ENCODE measurements around the gene CRHR1.
"Not testable (repeated sequence)": the region's sequence is repeated elsewhere in the genome, so short reads cannot be mapped to it uniquely, and the experiment has no call there.

Gene CRHR1

GRCh38 chr17:45784293-45784740 is at the start of gene CRHR1:
CRHR1 (plus strand) TSS chr17:45784320; CDS start chr17:45784545, 225 bp downstream.
- DNase-seq: no peak

GRCh38 chr17:45734598-45734997 is 49.5 kb upstream of the CRHR1 start:
- DNase-seq: no peak

DNA sequence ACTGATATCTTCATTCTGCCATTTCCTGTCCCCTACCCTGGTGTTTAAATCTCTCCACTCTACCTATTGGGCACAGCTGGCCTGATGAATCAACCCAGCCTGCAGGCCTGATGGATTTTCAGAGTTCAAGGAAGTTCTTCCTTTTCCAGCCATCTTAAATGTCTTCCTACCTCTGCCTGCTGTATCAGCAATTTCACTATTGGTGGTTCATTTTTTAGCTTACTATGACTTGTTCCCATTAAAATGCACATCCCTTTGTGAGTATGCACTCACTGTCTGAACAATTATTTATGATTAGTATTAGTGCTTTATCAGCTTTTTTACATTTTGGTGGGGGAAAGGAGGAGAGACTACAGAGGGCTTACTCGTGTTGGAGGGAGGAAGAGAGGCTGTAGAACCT is 48.6 kb upstream of the CRHR1 start:
- DNase-seq: no peak

GRCh38 chr17:45739786-45740185 is 44.3 kb upstream of the CRHR1 start:
- DNase-seq: no peak

DNA sequence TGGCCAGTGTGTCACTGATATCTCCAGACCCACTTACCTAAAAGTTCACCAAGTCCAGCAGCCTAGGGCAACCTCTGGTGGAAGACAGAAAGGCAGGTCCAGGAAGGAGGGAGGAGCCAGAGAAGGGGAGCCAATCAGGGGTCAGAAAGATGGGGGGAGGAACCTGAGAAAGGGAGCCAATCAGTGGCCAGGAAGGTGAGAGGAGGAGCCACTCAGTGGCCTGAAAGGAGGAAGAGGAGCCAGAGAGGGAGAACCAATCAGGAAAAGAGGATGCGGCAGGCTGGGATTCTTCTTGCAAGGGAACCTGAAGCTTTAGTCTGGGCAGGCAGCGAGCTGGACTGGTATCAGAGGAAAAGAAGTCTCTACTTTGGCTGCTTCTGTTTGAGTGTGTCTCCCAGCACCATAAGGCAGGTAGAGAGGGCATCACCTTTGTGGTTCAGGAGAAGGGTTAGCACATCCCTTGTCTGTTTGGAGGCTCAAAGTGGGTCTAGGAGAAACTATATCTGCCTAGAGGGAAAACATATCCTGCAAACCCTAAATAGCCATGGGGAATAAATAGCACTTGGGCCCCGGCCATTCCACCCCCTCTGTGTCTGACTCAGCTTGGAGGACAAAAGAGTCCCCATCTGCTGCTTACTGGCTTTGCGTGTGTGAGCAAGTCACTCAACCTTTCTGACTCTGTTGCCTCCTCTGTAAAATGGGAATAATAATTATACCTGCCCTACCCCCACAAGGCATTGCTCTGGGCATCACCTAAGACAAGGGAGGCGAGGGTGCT is 43.4 kb upstream of the CRHR1 start:
- DNase-seq: peak; percentile 58

GRCh38 chr17:45742251-45742650 is 41.9 kb upstream of the CRHR1 start:
- DNase-seq: no peak

DNA sequence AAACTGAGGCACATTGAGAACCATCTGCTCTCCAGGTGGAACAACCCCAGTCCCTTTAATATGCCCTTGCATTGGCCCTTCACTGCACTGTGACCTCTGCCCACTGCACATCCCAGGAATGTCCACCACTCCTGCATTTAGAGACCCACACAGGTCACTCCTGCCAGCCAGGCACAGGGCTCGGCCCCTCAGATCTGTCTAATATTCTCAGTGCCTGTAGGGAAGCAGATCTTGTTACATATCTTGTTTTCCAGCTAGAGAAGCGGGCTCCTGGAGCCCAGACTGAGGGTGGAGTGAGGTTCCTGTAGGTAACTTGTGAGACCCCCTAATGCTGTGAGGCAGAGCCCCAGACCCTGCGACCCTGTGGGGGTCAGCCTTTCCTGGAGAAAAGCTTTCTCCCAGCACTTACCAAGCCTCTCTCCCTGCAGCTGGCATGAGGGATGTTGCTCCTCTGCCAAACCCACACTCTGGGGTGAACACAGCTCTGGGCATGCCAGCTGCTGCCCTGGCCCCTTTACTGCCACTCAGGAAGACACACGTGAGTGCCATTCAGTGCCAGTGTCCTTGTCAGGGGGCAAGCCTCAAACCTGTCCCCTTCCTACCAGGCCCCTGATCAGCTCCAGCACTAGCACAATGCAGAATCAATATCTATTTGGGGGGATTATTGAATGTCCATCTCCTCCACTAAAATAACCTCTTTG is 40.3 kb upstream of the CRHR1 start:
- no peak for DNase-seq

DNA sequence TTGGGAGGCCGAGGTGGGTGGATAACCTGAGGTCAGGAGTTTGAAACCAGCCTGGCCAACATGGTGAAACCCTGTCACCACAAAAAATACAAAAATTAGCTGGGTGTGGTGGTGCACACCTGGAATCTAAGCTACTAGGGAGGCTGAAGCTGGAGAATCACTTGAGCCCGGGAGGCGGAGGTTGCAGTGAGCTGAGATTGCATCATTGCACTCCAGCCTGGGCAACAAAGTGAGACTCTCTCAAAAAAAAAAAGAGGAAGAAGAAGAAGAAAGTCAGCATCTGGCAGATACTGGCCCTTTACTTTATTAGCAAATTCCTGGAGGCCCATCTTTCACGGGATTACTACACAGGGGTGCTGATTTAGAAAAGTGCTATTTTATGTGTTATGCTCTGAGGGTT is 39.3 kb upstream of the CRHR1 start:
- DNase-seq: not testable (repeated sequence)

GRCh38 chr17:45745601-45746494 is 38.3 kb upstream of the CRHR1 start:
- DNase-seq: no peak

- no peak for DNase-seq
These were observed 36.2 kb upstream of the CRHR1 start for GRCh38 chr17:45747911-45748310.

DNA sequence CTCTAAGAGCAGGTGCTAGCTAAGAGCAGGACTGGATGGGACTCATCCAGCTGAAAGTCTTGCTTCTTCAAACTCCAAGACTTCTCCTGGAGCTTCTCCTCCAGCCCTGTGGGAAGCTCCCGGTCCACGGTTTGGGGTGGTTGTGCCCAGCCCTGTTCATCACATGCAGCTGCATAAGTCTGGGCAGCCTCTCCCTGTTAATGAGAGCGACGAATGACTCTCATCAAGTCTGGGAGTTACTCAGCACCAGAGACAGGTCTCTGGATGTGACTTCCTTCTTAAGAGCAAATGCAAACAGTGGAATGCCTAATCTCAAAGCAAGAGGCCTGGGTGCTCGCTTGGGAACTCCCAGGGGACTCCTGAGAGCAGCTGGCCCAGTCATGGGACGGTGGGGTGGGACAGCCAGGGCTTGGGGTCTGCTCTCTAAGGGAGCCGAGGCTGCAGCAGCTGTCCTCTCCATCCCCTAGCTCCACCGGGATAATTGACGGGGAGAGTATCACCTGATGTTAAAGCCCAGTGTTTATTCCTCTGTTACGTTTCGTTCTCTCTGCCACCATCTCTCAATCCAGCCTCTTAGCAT is 35.3 kb upstream of the CRHR1 start:
- no peak for DNase-seq

GRCh38 chr17:45749831-45750335 is 34.2 kb upstream of the CRHR1 start:
- peak; percentile 57 for DNase-seq

DNA sequence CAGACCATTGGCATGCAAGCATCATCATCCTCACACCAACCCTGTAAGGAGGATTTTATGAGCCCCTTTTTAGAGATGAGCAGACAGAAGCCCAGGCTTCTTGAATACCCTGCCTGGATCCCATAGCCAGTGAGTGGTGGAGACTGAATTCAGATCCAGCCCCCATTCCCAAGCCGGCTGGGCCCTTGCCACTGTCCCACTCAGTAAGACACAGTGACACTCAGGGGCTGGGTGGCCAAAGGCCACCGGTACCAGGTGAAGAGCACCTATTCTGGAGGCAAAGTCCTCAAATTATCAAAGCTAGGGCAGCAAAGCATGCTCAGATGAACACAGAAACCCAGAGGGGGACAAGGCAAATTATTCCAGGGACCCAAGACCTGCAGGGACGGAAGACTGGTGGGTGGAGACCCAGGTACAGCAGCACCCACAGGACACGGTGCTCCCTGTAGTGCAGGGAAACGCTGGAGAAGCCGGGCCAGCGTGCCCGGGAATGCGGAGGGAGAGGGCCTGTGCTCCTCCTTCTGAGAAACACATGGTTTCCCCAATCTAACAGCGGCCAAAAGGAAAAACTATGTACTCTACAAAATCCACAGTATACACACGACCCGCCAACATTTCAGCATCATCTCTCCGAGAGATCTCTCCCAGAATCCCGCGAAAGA is 33.2 kb upstream of the CRHR1 start:
- DNase-seq: no peak

DNA sequence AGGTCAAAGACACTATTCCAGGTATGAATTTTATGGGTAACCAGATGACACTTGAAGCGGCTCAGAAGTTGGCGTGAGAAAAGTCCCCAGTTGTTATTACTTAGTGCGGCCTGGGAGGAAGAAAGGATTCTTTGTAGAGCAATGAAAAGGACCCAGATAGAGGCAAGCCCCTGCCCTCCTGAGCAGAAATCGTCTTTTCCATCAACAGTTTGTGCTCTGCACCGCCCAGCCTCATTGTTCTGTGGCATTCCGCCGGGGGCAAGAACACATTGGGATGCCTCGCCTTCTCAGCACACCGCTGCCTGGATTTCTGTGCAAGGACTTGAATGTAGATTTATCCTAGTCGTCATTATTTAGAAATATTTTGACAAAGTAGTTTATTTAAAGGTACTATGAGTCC is 32.7 kb upstream of the CRHR1 start:
- DNase-seq: no peak

GRCh38 chr17:45752246-45752645 is 31.9 kb upstream of the CRHR1 start:
- no peak for DNase-seq

DNA sequence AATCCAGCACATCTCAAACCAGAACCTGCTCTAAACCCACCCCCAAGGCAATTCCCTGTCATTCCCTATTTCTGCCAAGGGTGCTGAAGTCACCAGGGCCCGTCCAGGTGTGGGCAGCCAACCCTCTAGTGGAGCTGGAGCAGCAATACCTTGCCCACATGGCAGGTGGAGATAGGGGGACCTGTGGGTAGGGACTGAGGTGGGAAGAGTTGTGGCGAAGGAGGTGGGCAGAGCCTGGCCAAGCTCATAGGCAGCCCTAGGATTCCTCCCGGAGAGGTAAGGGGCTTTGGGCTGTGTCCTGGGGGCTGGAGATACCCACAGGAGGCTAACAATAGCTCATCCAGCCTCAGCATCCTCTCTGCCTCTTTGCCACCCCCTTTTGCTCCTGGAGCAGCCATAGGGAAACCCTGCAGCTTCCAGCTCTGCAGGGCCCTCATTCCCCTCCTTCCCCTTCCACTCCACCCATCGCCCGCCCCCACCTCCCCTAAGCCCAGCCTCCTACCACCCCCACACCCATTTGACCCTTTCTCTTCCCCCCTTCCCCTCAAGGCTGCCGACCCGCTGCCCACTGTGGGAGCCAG is 30.4 kb upstream of the CRHR1 start:
- DNase-seq: no peak

DNA sequence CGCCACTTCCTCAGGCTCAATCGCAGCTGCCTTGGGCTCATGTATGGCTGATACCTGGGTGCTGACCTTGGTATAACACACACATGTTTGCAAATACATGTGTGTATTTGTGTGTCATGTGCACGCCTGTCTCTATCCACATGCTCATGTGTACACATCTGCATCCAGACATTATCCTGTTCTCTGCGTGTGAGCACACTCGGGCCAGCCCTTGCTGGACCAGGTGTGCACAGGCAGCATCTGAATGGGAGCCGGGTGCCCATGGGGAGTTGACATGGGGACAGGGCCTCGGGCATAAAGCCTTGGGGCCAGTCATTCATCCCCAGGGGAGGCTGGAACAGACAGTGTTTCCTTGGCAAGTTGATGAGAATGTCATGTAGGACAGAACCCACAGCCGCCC is 29.1 kb upstream of the CRHR1 start:
- no peak for DNase-seq

DNA sequence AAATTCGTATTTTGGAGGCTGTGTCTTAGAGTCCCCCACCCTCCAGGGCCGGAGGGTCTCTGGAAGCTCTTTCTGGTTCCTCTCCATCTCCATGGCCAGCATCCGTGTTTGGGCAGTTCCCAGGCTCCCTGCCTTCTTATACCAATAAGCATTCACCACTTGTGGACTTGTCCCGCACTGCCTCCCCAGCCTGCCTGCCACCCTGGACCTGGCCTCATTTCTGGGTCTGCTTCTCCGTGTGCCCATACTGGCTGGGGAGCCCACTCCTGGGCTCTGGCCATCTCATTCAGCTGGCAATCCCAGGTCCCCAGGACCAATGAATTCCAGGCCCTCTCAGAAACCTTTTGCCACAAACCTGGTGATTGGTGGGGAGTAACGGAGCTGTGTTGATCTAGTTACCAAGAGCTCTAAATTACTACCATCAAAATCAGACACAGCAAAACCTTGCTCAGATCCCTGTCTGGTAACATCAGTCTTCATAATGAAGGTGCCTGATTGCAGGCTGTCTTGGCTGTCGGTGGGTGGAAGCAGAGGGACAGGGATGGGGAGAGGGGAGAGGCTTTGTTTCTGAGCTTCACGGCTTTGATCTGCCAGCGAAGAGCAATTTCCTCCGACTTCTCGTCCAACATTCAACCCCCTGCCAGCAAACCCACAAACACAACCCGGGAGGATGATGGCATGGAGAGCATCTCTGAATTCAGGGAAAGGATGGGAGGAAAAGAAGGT is 27.7 kb upstream of the CRHR1 start:
- no peak for DNase-seq

DNA sequence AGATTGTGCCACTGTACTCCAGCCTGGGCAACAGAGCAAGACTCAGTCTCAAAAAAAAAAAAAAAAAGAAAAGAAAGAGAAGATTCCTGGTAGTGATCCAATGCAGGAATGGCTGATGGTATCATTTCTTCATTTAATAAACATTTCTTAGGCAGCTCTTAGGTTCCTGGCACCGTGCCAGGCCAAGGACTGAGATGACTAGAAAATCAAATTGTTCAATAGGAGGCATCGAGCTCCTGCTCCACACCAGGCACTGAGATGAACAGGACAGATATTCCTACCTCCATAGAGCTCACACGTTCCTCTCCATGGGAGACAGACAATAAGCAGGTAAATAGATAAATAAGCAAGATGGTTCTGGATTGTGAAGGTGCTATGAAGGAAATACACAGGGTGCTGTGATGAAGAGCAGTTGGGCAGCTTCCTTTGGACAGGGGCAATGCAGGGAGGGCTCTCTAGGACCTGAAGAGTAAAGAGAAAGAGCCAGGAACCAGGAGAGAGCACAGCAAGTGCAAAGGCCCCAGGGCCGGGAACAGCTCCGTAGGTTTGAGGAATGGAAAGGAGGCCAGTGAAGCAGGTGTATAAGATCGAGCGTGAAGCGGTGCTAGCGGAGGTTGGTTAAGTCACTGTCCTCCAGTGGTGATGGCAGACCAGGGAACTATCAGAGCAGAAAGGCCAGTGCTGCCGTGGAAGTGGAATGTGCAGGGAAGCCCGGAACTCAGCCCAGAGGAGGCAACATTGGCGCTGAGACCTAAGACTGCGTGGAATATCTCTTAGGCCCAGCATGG is 26.5 kb upstream of the CRHR1 start:
- DNase-seq: no peak

GRCh38 chr17:45758544-45758943 is 25.6 kb upstream of the CRHR1 start:
- no peak for DNase-seq

Data from NCI-H2029 (cell line).